ENCODE data around the gene SLC22A31.

SLC22A31 gene

GRCh38 chr16:89164847-89165680 is 35.3 kb downstream of the SLC22A31 start:
- DNase-seq = no peak

GRCh38 chr16:89164436-89164835 is 35.9 kb downstream of the SLC22A31 start:
- DNase-seq = no peak

- DNase-seq = no peak
Measured at GRCh38 chr16:89163297-89163696, 37.0 kb downstream of the SLC22A31 start.

GRCh38 chr16:89161763-89162713 is 38.3 kb downstream of the SLC22A31 start:
- DNase-seq = no peak

- no peak for DNase-seq
Measured at GRCh38 chr16:89160977-89161701, 39.2 kb downstream of the SLC22A31 start.

GRCh38 chr16:89159850-89160354 is 40.4 kb downstream of the SLC22A31 start:
- no peak for DNase-seq

- DNase-seq = peak in 1 of 2 experiments; percentile 25
Measured at GRCh38 chr16:89159066-89159849, 41.1 kb downstream of the SLC22A31 start.

GRCh38 chr16:89157778-89158177 is 42.6 kb downstream of the SLC22A31 start:
- no peak for DNase-seq

- DNase-seq = no peak
Measured at GRCh38 chr16:89156740-89157645, 43.3 kb downstream of the SLC22A31 start.

- DNase-seq = peak in 1 of 2 experiments; percentile 57
Measured at GRCh38 chr16:89155851-89156739, 44.2 kb downstream of the SLC22A31 start.

GRCh38 chr16:89155184-89155679 is 45.1 kb downstream of the SLC22A31 start:
- no peak for DNase-seq

- DNase-seq = no peak
Measured at GRCh38 chr16:89154390-89155183, 45.8 kb downstream of the SLC22A31 start.

- no peak for DNase-seq
Measured at GRCh38 chr16:89153848-89154271, 46.5 kb downstream of the SLC22A31 start.

GRCh38 chr16:89152831-89153700 is 47.3 kb downstream of the SLC22A31 start:
- no peak for DNase-seq

- DNase-seq = no peak
Measured at GRCh38 chr16:89150981-89151380, 49.4 kb downstream of the SLC22A31 start.

GRCh38 chr16:89150090-89150835 is 50.1 kb downstream of the SLC22A31 start:
- peak in 1 of 2 experiments; percentile 34 for DNase-seq

- DNase-seq = no peak
Measured at GRCh38 chr16:89149386-89149785, 51.0 kb downstream of the SLC22A31 start.

Measured in NCI-H524 (cell line).